GM19239 (cell line): ENCODE results near the gene EVI5.
A peak's percentile ranks its signal among the peaks of the same experiment; 100 is the strongest.
"Not testable (repeated sequence)": the region's sequence is repeated elsewhere in the genome, so short reads cannot be mapped to it uniquely, and the experiment has no call there.

Experiments
- DNase-seq: peaks from one replicate; pipeline ENCODE4 v3.0.0; 2011; ENCODE audit warnings: low spot score; ENCODE audit not compliant: insufficient read length
- FAIRE-seq: peaks from 2 replicates; lab custom pipeline; 2011; peaks lifted over from hg19 to GRCh38; lab: Jason Lieb, UNC

Gene EVI5

GRCh38 chr1:92707292-92707691 lies 77.6 kb downstream of the EVI5 start:
- DNase-seq (no peak), FAIRE-seq (no peak)

- FAIRE-seq (no peak), DNase-seq (no peak)
Measured at GRCh38 chr1:92705446-92705845, 79.5 kb downstream of the EVI5 start.

- FAIRE-seq (peak; percentile 44), DNase-seq (no peak)
Measured at GRCh38 chr1:92701147-92701546, 83.8 kb downstream of the EVI5 start.

GRCh38 chr1:92698932-92699331 lies 86.0 kb downstream of the EVI5 start:
- no peak for DNase-seq
- no peak for FAIRE-seq

GRCh38 chr1:92695104-92695503 lies 89.8 kb downstream of the EVI5 start:
- no peak for FAIRE-seq
- no peak for DNase-seq

GRCh38 chr1:92691925-92692324 lies 93.0 kb downstream of the EVI5 start:
- no peak for DNase-seq
- no peak for FAIRE-seq

- DNase-seq (no peak), FAIRE-seq (no peak)
Measured at GRCh38 chr1:92690212-92690906, 94.5 kb downstream of the EVI5 start.

- FAIRE-seq (no peak), DNase-seq (no peak)
Measured at GRCh38 chr1:92679980-92680379, 104.9 kb downstream of the EVI5 start.

- FAIRE-seq: no peak
- DNase-seq: no peak
Measured at GRCh38 chr1:92663775-92664174, 121.1 kb downstream of the EVI5 start.

- FAIRE-seq (no peak), DNase-seq (no peak)
Measured at GRCh38 chr1:92662048-92662447, 122.9 kb downstream of the EVI5 start.

GRCh38 chr1:92657701-92658100 lies 127.2 kb downstream of the EVI5 start:
- FAIRE-seq (no peak), DNase-seq (no peak)

- FAIRE-seq (no peak), DNase-seq (no peak)
Measured at GRCh38 chr1:92655197-92655801, 129.6 kb downstream of the EVI5 start.

GRCh38 chr1:92653605-92654381 lies 131.1 kb downstream of the EVI5 start:
- FAIRE-seq: no peak
- no peak for DNase-seq

- not testable (repeated sequence) for DNase-seq, FAIRE-seq
Measured at GRCh38 chr1:92640686-92641085, 144.2 kb downstream of the EVI5 start.

- FAIRE-seq (no peak), DNase-seq (no peak)
Measured at GRCh38 chr1:92638498-92638897, 146.4 kb downstream of the EVI5 start.

GRCh38 chr1:92635203-92635602 lies 149.7 kb downstream of the EVI5 start:
- FAIRE-seq, DNase-seq: not testable (repeated sequence)

GRCh38 chr1:92623187-92623778 lies 161.6 kb downstream of the EVI5 start:
- DNase-seq (no peak), FAIRE-seq (peak; percentile 83)

GRCh38 chr1:92619466-92620189 lies 165.3 kb downstream of the EVI5 start:
- DNase-seq (no peak), FAIRE-seq (no peak)

- FAIRE-seq (no peak), DNase-seq (no peak)
Measured at GRCh38 chr1:92601044-92601443, 183.9 kb downstream of the EVI5 start.

- no peak for DNase-seq
- FAIRE-seq: peak; percentile 71
Measured at GRCh38 chr1:92599184-92599583, 185.7 kb downstream of the EVI5 start.
